OCI-M1 (cell line): Measurements from ENCODE around the gene NSD2.
A peak's percentile ranks its signal among the peaks of the same experiment; 100 is the strongest.

ENCODE experiments used
- DNase-seq: peaks from one replicate; lab custom pipeline; 2025; lab: John Stamatoyannopoulos, UW

The NSD2 gene

DNA sequence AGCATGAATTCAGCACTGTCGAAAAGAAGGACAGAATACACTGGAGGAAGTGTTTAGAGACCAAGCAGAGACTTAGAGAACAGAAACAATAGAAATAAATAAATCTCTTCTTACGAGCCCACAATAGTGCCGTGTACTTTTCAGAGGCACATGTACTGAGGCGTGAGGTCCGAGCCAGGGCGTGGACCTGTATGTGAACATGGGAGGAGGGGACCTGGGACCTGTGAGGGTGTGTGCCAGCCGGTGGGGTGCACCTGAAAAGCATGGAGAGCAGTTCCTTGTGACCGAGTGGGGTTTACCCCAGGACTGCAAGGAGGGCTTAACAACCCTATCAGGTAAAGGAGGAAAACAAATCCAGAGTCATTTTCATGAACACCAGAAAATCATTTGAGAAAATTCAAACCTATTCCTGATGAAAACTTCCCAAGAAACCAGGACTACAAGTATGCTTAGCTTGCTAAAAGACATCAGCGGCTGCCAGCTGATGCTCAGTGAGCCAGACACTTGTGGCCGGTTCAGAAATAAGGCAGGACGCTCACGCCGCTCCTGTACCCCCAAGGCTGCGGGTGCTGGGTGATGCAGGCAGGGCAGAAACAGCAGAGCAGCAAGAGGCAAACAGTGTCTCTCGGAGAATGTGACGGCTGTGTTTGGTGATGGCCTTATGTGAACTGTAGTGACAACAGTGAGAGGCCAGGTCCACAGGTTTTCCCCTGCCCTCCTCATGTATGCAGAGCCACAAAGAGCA lies 100.4 kb downstream of the NSD2 start:
- DNase-seq: no peak

DNA sequence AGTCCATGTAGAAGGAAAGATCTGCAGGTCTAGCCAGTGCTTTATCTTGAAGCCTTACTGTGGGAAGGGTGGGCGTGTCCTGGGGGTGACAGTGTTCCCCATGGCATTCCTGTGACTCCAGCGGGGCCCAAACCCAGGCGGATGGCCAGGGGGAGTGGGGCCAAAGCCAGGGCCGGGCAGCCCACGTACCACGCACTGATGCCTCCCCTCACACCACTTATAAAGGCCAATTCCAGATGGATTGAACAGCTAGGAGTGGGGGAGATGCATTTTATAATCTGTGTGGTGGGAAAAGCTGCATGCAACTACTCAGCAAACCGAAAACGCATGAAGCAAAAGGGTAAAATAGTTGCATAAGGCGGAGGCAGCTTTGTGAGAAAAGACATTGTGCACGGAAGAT lies 101.2 kb downstream of the NSD2 start:
- DNase-seq: no peak

DNA sequence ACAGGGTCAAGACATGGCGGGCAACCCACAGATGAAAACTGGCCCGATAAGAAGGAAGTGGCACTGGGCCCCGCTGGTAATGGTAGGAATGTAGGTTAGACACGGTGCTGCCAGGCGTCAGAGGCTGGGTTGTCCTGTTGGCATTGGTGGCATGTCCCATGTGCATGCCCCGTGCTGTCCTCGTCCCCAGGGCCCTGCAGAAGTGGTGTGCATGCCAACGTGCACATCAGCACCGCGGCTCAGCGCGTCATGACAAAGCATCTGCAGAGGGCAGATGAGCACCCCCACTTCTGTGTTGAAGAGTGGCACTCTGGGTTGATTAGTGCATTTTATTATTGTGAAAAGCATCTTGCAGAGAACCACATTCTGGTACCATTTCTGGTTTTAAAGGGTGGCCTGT lies 102.0 kb downstream of the NSD2 start:
- DNase-seq: no peak

DNA sequence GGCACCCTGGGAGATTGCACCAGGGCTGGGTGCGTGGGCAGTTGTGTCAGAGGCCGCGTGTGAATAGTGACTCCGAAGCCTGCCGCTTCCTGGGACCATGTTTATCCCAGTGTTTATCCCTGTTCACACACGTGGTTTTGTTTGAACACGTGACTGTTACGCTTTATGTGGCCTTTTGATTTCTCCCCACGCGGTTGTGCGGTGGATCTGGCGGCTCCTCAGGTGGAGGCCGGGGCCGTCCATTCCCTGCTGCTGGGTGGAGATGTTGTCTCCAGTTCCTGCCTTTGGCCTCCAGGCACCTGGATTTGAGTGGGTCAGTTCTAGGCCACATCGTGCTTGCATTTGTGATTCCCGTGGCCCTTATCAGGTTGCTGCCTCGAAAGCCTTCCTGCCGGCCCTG lies 102.5 kb downstream of the NSD2 start:
- DNase-seq: no peak

DNA sequence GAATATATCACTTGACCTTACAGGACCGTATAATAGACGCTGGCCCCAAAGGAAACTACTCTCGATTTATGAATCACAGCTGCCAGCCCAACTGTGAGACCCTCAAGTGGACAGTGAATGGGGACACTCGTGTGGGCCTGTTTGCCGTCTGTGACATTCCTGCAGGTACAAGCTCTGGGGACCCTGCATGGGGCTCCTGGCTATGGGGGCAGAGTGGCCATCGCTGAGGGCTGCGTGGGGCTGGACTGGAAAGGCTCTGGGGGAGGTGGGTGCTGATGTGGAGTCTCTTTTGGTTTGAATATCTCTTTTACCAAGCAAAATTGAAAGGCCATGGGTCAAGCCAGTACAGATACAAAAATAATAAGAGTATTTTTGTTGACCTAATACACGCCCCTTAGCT lies 103.6 kb downstream of the NSD2 start:
- DNase-seq: no peak

DNA sequence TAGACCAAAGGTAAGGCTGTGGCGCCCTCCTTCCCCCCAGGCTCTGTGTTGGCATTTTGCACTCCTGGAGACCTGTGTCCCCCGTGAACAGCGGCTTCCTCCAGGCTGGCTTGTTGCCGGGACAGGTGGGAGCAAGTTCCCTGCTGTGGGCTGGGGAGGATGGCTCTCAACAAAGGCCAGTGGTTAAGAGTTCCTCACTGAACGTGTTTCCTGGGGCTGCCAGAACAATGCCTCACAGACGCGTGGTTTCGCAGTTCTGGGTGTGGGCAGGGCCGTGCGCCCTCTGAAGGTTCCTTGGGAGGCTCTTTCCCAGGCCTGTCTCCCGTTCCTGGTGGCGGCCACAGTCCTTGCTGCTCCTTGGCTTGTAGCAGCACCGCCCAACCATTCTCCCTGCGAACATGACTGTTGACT lies 104.2 kb downstream of the NSD2 start:
- no peak for DNase-seq

DNA sequence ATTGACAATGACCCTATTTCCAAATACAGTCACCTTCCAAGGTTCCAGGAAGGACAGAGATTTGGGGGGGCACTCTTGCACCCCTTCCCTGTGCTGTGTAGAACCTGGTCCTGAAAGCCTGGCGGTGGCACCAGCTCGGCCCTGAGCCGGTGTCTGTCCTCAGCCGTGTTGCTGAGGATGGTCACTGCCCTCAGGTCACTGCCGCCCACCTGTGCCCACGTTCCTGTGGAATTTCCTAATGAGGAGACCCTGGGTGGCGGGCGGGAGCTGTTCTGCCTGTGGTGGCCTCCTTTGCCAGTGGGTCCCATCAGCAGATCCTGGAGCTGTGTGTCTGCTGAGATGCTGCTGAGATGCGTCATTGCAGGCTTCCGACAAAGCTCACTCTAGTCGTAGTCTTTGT lies 104.7 kb downstream of the NSD2 start:
- DNase-seq: no peak

DNA sequence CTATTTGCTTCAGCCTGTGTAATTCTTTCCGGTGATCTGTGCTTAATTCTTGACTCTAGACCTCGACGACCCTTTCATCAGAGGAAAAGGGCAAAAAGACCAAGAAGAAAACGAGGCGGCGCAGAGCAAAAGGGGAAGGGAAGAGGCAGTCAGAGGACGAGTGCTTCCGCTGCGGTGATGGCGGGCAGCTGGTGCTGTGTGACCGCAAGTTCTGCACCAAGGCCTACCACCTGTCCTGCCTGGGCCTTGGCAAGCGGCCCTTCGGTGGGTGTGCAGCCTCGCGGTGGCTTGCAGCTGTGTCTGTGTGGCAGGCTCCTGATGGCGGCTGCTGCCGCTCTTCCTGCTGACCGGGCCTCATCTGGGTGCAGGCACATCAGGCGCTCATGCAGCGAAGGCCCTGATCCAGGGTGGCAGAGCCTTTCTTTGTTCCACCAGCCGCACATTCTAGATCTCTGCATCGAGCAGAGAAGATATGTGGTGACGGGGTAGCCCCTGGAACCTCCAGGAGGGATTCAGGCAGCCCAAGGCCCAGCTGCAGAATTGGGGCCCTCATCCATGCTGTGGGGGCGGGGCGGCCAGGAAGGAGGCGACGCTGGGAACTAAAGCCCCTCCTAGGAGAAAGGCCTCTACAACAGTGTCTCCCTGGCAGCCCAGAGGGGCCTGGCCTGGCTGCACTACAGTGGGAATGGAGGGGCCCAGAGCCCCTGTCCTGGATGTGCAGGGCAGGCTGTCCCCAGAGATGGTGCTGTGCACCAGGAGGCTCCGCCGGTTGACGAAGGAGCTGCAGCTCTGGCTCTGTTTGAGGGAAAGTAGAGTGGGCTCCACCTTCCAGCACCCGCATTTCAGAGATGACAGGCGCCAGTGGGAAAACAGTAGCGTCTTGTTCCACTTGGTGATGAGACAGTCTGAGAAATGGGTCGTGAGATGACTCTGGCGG lies 105.5 kb downstream of the NSD2 start:
- no peak for DNase-seq

DNA sequence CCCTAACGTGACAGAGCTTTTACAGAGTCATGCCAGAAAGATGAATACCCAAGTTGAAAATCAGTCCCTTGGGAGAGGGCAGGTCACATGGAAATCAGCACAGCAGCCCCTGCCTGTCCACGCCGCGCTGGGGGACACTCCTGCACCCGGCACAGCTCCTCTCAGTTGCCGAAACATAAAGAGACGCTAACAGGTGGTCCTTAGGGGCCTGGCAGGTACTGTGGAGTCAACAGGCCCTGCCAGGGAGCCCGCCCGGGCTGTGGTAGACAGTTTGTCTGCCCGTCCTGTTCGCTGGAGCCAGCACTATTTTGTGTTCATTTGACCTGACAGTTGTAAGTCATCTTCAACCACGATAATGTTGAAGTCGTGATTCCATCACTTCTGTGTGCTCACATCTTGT lies 107.0 kb downstream of the NSD2 start:
- no peak for DNase-seq

GRCh38 chr4:1978741-1979476 lies 107.7 kb downstream of the NSD2 start:
- no peak for DNase-seq

DNA sequence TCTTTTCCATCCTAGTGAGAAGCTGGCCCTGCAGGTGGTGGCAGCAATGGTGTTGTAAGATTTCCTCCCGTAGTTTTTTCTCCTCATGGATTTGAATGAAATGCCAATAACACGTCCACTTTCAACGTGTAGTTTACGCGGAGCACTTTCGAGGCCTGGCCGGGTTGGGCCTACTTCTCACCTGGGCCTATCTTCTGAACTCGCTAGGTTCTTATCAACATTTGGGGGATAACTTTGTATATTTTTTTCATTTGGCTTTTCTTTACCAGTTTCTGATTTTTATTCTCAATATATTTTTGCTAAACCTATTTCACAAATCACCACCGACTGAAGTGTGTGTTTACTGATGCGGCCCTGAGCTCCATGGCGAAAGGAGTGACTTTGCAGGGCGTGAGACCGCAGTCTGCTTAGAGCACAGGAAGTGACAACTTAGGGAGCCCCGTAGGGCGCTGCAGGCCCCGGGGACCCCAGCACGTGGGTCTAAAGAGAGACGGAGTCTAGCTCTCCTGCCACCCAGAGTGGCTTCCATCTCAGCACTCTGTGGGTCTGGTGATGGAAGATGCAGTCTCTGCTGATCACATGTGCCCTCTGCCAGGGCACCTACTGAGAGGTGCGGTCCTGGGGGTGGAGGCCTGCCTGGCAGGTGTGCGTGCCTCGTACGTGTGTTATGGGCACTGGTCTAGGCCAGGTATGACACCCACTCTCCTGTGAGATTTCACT lies 108.4 kb downstream of the NSD2 start:
- DNase-seq: no peak

- no peak for DNase-seq
Measured at GRCh38 chr4:1980561-1981041, 109.4 kb downstream of the NSD2 start.

DNA sequence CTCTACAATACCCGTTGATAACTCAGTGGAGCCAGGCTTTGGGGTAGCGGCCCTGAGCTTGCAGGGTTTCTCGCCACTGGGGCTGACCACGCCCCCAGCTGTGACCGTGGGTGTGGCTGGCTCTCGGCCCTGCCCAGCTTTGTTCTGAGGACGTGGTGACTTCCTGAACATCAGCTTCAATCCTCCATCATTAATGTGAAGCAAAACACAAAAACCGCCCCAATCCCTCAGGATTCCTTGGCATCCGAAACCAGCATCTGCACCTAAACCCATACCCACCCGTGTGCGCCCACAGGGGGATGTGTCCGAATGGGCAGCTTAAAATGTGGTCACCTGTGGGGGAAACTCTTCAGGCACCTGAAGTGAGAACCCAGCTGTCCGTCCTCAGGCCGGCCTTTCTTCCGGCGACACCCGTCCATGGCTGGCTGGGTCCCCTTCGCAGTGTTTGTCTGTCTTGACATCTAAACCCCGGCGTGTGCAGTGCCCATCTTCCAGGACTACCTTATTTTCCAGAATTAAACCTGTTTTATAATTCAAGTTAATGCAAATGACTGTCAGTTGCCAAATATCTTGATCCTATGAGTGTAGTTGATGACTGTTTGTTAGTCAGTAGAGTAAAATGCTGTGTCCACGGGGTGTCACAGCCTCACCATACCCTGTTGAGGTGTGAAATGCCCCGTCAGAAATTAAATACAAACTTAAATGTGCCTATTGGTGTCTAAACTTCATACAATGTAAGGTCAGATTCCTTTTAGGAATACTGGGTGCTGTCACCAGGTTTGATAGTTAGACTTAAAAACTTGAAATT lies 110.3 kb downstream of the NSD2 start:
- peak; percentile 3 for DNase-seq

GRCh38 chr4:1982124-1983052 lies 111.2 kb downstream of the NSD2 start:
- no peak for DNase-seq

DNA sequence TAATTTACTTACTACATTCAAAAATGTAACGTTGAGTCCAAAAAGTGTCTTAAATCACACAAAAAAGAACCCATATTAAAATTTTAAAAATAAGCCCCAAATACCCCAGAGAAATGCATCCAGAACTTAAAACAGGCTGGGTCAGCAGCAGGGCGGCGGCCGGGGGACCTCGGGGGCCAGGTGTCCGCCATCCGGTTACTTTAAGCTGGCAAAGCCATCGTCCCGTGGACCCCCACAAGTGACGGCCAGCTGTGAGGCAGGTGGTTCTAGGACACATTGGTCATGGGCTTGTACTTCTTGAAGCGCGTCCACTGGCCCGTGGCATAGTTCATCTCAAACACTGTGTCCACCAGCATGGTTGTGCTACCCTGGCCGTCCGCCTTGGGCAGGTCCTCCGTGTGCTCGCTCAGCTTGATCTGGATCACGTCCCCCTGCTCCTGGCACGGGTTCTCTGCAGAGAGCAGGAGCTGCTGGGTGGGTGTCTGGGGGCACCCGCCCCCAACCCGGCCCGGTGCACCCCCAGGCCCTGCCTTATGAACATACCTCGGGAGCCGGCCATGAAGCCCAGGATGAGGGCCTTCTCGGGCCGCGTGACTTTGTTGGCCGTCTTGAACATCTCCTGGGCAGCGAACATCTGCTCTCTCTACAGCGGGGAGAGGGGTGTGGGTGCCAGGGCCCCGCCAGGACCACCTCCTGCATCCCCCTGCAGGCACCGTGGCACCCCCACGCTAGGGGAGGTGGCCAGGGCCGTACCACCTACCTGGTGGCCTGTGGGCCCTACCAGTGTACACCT lies 112.1 kb downstream of the NSD2 start:
- DNase-seq: no peak

GRCh38 chr4:1983846-1984405 lies 112.7 kb downstream of the NSD2 start:
- DNase-seq: no peak

- no peak for DNase-seq
Measured at GRCh38 chr4:1984406-1985191, 113.4 kb downstream of the NSD2 start.

GRCh38 chr4:1985294-1985693 lies 114.1 kb downstream of the NSD2 start:
- DNase-seq: no peak
